ENCODE results near the gene NIPBL. TPM values are rescaled to one million over a fixed set of nuclear protein-coding genes. Genes with fewer than 3 reads are reported as not detected.
"Not testable (repeated sequence)": the region's sequence is repeated elsewhere in the genome, so short reads cannot be mapped to it uniquely, and the experiment has no call there.

NIPBL gene
- total RNA-seq, 1 experiment from 2014 or later, result 48.1 TPM

GRCh38 chr5:37088009-37088408 is 211.4 kb downstream of the NIPBL start:
- H3K27me3 Mint-ChIP-seq (ENCODE audit: insufficient read depth, unreplicated experiment), result no peaks in the 10 kb centered on the region
- no peak for DNase-seq
- H3K27me3 ChIP-seq (replicated peaks; ENCODE audit: control insufficient read depth, insufficient read depth, low read length), result no peaks in the 10 kb centered on the region
- intact Hi-C loops (cut with micrococcal nuclease; ENCODE audit: unreplicated experiment), result no loop called here
- no peak overlapping the region for H3K4me3 ChIP-seq (ENCODE audit: low read depth, low read length)
- H3K27ac Mint-ChIP-seq (ENCODE audit: unreplicated experiment), result peak overlapping the region; percentile 40
- H3K9me3 ChIP-seq, result peaks cover 20% of the 10 kb centered on the region
- POLR2A ChIA-PET, result no interaction called here
- TF ChIP-seq CTCF (IDR thresholded peaks at IDR 0.05; ENCODE audit: insufficient read depth in 1 of 2, low read depth in 1 of 2, low read length in 1 of 2, severe bottlenecking in 1 of 2, unreplicated experiment in 1 of 2), result no peak
- peaks cover 47% of the 10 kb centered on the region for H3K4me1 ChIP-seq
- H3K36me3 Mint-ChIP-seq (ENCODE audit: insufficient read depth, unreplicated experiment), result peaks cover 31% of the 10 kb centered on the region
- BruUV-seq (replicated peaks), result no TSS peak
- CTCF ChIA-PET, result no interaction called here
- peaks cover 38% of the 10 kb centered on the region for H3K4me1 Mint-ChIP-seq (ENCODE audit: low read depth, unreplicated experiment)
- peak overlapping the region; percentile 5 for H3K4me3 Mint-ChIP-seq (ENCODE audit: unreplicated experiment)
- H3K9me3 Mint-ChIP-seq (ENCODE audit: unreplicated experiment), result peaks cover 17% of the 10 kb centered on the region
- peaks cover 2% of the 10 kb centered on the region for H3K36me3 ChIP-seq (ENCODE audit: control insufficient read depth, insufficient read depth, low read length)

GRCh38 chr5:37090123-37090726 is 213.7 kb downstream of the NIPBL start:
- intact Hi-C loops (cut with micrococcal nuclease; ENCODE audit: unreplicated experiment), result loop anchor here (1.0 kb wide), 1 partner anchor 88 kb away; no protein-coding TSS in a partner anchor
- Mint-ChIP-seq H3K4me1 (ENCODE audit: low read depth, unreplicated experiment) (peaks cover 54% of the 10 kb centered on the region), H3K9me3 (ENCODE audit: unreplicated experiment) (peaks cover 30% of the 10 kb centered on the region), H3K27ac (ENCODE audit: unreplicated experiment) (peak overlapping the region; percentile 80), H3K27me3 (ENCODE audit: insufficient read depth, unreplicated experiment) (no peaks in the 10 kb centered on the region), H3K36me3 (ENCODE audit: insufficient read depth, unreplicated experiment) (peaks cover 45% of the 10 kb centered on the region), H3K4me3 (ENCODE audit: unreplicated experiment) (peak overlapping the region; percentile 30)
- POLR2A ChIA-PET, result no interaction called here
- CTCF ChIA-PET, result interaction anchor here (1.0 kb wide), 1 partner anchor 148 kb away, joined by 3 read pairs; no protein-coding TSS in a partner anchor
- Histone ChIP-seq H3K36me3 (ENCODE audit: control insufficient read depth, insufficient read depth, low read length) (no peaks in the 10 kb centered on the region; the same call in none of the 2 replicates), H3K4me1 (peaks cover 59% of the 10 kb centered on the region), H3K9me3 (peaks cover 26% of the 10 kb centered on the region), H3K27me3 (replicated peaks; ENCODE audit: control insufficient read depth, insufficient read depth, low read length) (no peaks in the 10 kb centered on the region), H3K4me3 (ENCODE audit: low read depth, low read length) (no peak overlapping the region)
- TF ChIP-seq CTCF (IDR thresholded peaks at IDR 0.05; ENCODE audit: insufficient read depth in 1 of 2, low read depth in 1 of 2, low read length in 1 of 2, severe bottlenecking in 1 of 2, unreplicated experiment in 1 of 2), result no peak
- DNase-seq, result peak; percentile 78
- no TSS peak for BruUV-seq (replicated peaks)

GRCh38 chr5:37090781-37091180 is 214.2 kb downstream of the NIPBL start:
- Histone ChIP-seq H3K4me3 (ENCODE audit: low read depth, low read length) (no peak overlapping the region), H3K4me1 (peaks cover 59% of the 10 kb centered on the region), H3K9me3 (peaks cover 26% of the 10 kb centered on the region), H3K36me3 (ENCODE audit: control insufficient read depth, insufficient read depth, low read length) (no peaks in the 10 kb centered on the region; the same call in none of the 2 replicates), H3K27me3 (replicated peaks; ENCODE audit: control insufficient read depth, insufficient read depth, low read length) (no peaks in the 10 kb centered on the region)
- Mint-ChIP-seq H3K9me3 (ENCODE audit: unreplicated experiment) (peaks cover 30% of the 10 kb centered on the region), H3K27ac (ENCODE audit: unreplicated experiment) (peak overlapping the region; percentile 80), H3K36me3 (ENCODE audit: insufficient read depth, unreplicated experiment) (peaks cover 45% of the 10 kb centered on the region), H3K4me1 (ENCODE audit: low read depth, unreplicated experiment) (peaks cover 54% of the 10 kb centered on the region), H3K4me3 (ENCODE audit: unreplicated experiment) (peak overlapping the region; percentile 23), H3K27me3 (ENCODE audit: insufficient read depth, unreplicated experiment) (no peaks in the 10 kb centered on the region)
- TF ChIP-seq CTCF (IDR thresholded peaks at IDR 0.05; ENCODE audit: insufficient read depth in 1 of 2, low read depth in 1 of 2, low read length in 1 of 2, severe bottlenecking in 1 of 2, unreplicated experiment in 1 of 2), result no peak
- ChIA-PET POLR2A (no interaction called here), CTCF (no interaction called here)
- intact Hi-C loops (cut with micrococcal nuclease; ENCODE audit: unreplicated experiment), result loop anchor here (1.0 kb wide), 1 partner anchor 88 kb away; no protein-coding TSS in a partner anchor
- peak; percentile 45 to 54 for DNase-seq
- BruUV-seq (replicated peaks), result no TSS peak

- H3K27me3 ChIP-seq (replicated peaks; ENCODE audit: control insufficient read depth, insufficient read depth, low read length); H3K27me3 Mint-ChIP-seq (ENCODE audit: insufficient read depth, unreplicated experiment); H3K27ac Mint-ChIP-seq (ENCODE audit: unreplicated experiment); POLR2A ChIA-PET; H3K4me3 ChIP-seq (ENCODE audit: low read depth, low read length); H3K4me3 Mint-ChIP-seq (ENCODE audit: unreplicated experiment); CTCF ChIA-PET; intact Hi-C loops (cut with micrococcal nuclease; ENCODE audit: unreplicated experiment); H3K36me3 ChIP-seq (ENCODE audit: control insufficient read depth, insufficient read depth, low read length); BruUV-seq (replicated peaks): not testable (repeated sequence)
- peaks cover 32% of the 10 kb centered on the region for H3K4me1 ChIP-seq
- H3K4me1 Mint-ChIP-seq (ENCODE audit: low read depth, unreplicated experiment), result peaks cover 34% of the 10 kb centered on the region
- H3K9me3 ChIP-seq, result peaks cover 18% of the 10 kb centered on the region
- peaks cover 47% of the 10 kb centered on the region for H3K9me3 Mint-ChIP-seq (ENCODE audit: unreplicated experiment)
- DNase-seq, result peak in 1 of 2 experiments; percentile 50
- H3K36me3 Mint-ChIP-seq (ENCODE audit: insufficient read depth, unreplicated experiment), result peaks cover 33% of the 10 kb centered on the region
These were observed 217.2 kb downstream of the NIPBL start for GRCh38 chr5:37093795-37094194.

GRCh38 chr5:37099267-37099666 is 222.7 kb downstream of the NIPBL start:
- DNase-seq; H3K27me3 ChIP-seq (replicated peaks; ENCODE audit: control insufficient read depth, insufficient read depth, low read length); H3K4me1 Mint-ChIP-seq (ENCODE audit: low read depth, unreplicated experiment); POLR2A ChIA-PET; BruUV-seq (replicated peaks); H3K4me1 ChIP-seq; H3K4me3 ChIP-seq (ENCODE audit: low read depth, low read length); H3K27ac Mint-ChIP-seq (ENCODE audit: unreplicated experiment); H3K27me3 Mint-ChIP-seq (ENCODE audit: insufficient read depth, unreplicated experiment); H3K36me3 ChIP-seq (ENCODE audit: control insufficient read depth, insufficient read depth, low read length); CTCF ChIA-PET; H3K4me3 Mint-ChIP-seq (ENCODE audit: unreplicated experiment); intact Hi-C loops (cut with micrococcal nuclease; ENCODE audit: unreplicated experiment): not testable (repeated sequence)
- peaks cover 24% of the 10 kb centered on the region for H3K9me3 ChIP-seq
- H3K36me3 Mint-ChIP-seq (ENCODE audit: insufficient read depth, unreplicated experiment), result peaks cover 46% of the 10 kb centered on the region
- peaks cover 84% of the 10 kb centered on the region for H3K9me3 Mint-ChIP-seq (ENCODE audit: unreplicated experiment)

All from Caco-2 (cell line).